Measurements from ENCODE around the gene TPMT. TPM values are rescaled to one million over a fixed set of nuclear protein-coding genes. Genes with fewer than 3 reads are reported as not detected.
A peak's percentile ranks its signal among the peaks of the same experiment; 100 is the strongest.

TPMT gene
- total and polyA plus RNA-seq, 2 of the 13 experiments (the other 11 are each of a cell fraction or from before 2014, with no cell fraction given), result 11.1 to 22.8 TPM

- TF ChIP-seq GFI1 (CRISPR knock-in tag; IDR thresholded peaks at IDR 0.05; ENCODE audit: borderline replicate concordance), result peak; percentile 66; the same call in 1 of the 2 replicates
- peak; percentile 99 for TF ChIP-seq CAMTA2 (CRISPR knock-in tag; IDR thresholded peaks at IDR 0.05; ENCODE audit: borderline replicate concordance)
- peak; percentile 96 for TF ChIP-seq ZNF160 (CRISPR knock-in tag; IDR thresholded peaks at IDR 0.05)
- peak; percentile 94; the same call in 1 of the 2 replicates for TF ChIP-seq SNAPC5 (CRISPR knock-in tag; IDR thresholded peaks at IDR 0.05; ENCODE audit: borderline replicate concordance)
- TF ChIP-seq MAZ (IDR thresholded peaks at IDR 0.05; ENCODE audit: borderline replicate concordance, low read depth, low read length), result no peak
- TF ChIP-seq MAZ (CRISPR knock-in tag; IDR thresholded peaks at IDR 0.05; ENCODE audit: low read depth), result peak; percentile 95
- TF ChIP-seq HNF1A (IDR thresholded peaks at IDR 0.05; ENCODE audit: low read depth), result no peak; the same call in 1 of the 2 replicates
- TF ChIP-seq HNF1A (CRISPR knock-in tag; IDR thresholded peaks at IDR 0.05; ENCODE audit: borderline replicate concordance), result peak; percentile 94
- TF ChIP-seq TMF1 (CRISPR knock-in tag; IDR thresholded peaks at IDR 0.05; ENCODE audit: low read depth), result peak; percentile 98
- no peak for TF ChIP-seq KDM6A (CRISPR knock-in tag; IDR thresholded peaks at IDR 0.05; ENCODE audit: low read depth)
- no peak for TF ChIP-seq ZNF432 (CRISPR knock-in tag; IDR thresholded peaks at IDR 0.05; ENCODE audit: borderline replicate concordance)
- 0 out of 2 replicates have a peak, but pooled peaks have one; percentile 85 for TF ChIP-seq ZNF44 (CRISPR knock-in tag; IDR thresholded peaks at IDR 0.05)
- TF ChIP-seq ZNF777 (CRISPR knock-in tag; IDR thresholded peaks at IDR 0.05), result peak; percentile 94
- peak; percentile 75; the same call in 1 of the 2 replicates for TF ChIP-seq KLF15 (CRISPR knock-in tag; IDR thresholded peaks at IDR 0.05; ENCODE audit: borderline replicate concordance)
- peak; percentile 54; the same call in 1 of the 2 replicates for TF ChIP-seq ZNF263 (CRISPR knock-in tag; IDR thresholded peaks at IDR 0.05)
- TF ChIP-seq ZZZ3 (CRISPR knock-in tag; IDR thresholded peaks at IDR 0.05; ENCODE audit: borderline replicate concordance), result peak; percentile 83; the same call in 1 of the 2 replicates
- TF ChIP-seq FOSL1 (CRISPR knock-in tag; IDR thresholded peaks at IDR 0.05; ENCODE audit: borderline replicate concordance), result no peak
- no peak for TF ChIP-seq PRPF4 (IDR thresholded peaks at IDR 0.05; ENCODE audit: low read depth, low read length, poor library complexity, severe bottlenecking)
- TF ChIP-seq, protein P1, sequence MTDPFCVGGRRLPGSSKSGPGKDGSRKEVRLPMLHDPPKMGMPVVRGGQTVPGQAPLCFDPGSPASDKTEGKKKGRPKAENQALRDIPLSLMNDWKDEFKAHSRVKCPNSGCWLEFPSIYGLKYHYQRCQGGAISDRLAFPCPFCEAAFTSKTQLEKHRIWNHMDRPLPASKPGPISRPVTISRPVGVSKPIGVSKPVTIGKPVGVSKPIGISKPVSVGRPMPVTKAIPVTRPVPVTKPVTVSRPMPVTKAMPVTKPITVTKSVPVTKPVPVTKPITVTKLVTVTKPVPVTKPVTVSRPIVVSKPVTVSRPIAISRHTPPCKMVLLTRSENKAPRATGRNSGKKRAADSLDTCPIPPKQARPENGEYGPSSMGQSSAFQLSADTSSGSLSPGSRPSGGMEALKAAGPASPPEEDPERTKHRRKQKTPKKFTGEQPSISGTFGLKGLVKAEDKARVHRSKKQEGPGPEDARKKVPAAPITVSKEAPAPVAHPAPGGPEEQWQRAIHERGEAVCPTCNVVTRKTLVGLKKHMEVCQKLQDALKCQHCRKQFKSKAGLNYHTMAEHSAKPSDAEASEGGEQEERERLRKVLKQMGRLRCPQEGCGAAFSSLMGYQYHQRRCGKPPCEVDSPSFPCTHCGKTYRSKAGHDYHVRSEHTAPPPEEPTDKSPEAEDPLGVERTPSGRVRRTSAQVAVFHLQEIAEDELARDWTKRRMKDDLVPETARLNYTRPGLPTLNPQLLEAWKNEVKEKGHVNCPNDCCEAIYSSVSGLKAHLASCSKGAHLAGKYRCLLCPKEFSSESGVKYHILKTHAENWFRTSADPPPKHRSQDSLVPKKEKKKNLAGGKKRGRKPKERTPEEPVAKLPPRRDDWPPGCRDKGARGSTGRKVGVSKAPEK (CRISPR knock-in tag; IDR thresholded peaks at IDR 0.05; ENCODE audit: borderline replicate concordance), result peak; percentile 82; the same call in 1 of the 2 replicates
- TF ChIP-seq SUZ12 (IDR thresholded peaks at IDR 0.05; ENCODE audit: low read depth, low read length), result no peak
- TF ChIP-seq ZNF484 (CRISPR knock-in tag; IDR thresholded peaks at IDR 0.05; ENCODE audit: borderline replicate concordance, low read depth), result peak; percentile 93; the same call in 1 of the 2 replicates
These were observed 32.5 kb downstream of the TPMT start, which contains the start of gene NHLRC1 (continued) for GRCh38 chr6:18122128-18123093.

All from HepG2 (cell line).